IMR-90 (cell line): ENCODE measurements around the gene IVNS1ABP. TPM values are rescaled to one million over a fixed set of nuclear protein-coding genes. Genes with fewer than 3 reads are reported as not detected.

Experiments
- ATAC-seq: fragments of 200-7000 bp; cut with Tn5 transposase; 2 replicates; pipeline ENCODE4 v1.9.1; 2020; ENCODE audit warnings: low read depth, mild to moderate bottlenecking, moderate library complexity
- BruUV-seq: library from RNA; stranded (reverse); fragments of 400-500 nt; replicated peaks from 2 replicates; lab custom pipeline; 2021; lab: Mats Ljungman, UMichigan
- CTCF ChIA-PET: fragments of 300-600 bp; formaldehyde crosslinking; extraction: SDS; loops from one replicate; lab custom pipeline; 2021; ENCODE audit warnings: antibody characterized with exemption; lab: Yijun Ruan, JAX
- POLR2A ChIA-PET: fragments of 300-600 bp; sonication (Branson Sonifier 250); formaldehyde crosslinking; loops from one replicate; lab custom pipeline; 2022; ENCODE audit warnings: antibody characterized with exemption; ENCODE audit not compliant: unreplicated experiment; lab: Charles Lee
- DNase-seq: peaks from one replicate; pipeline ENCODE4 v3.0.0; 2013
- H2AFZ ChIP-seq: replicated peaks from 2 replicates; pipeline ENCODE3; 2013; ENCODE audit warnings: low read length, mild to moderate bottlenecking; ENCODE audit not compliant: poor library complexity
- H2AK5ac ChIP-seq: 2 replicates; pipeline ENCODE4 v1.6.1; 2013; ENCODE audit warnings: low read depth, low read length, inconsistent platforms
- H2AK9ac ChIP-seq: replicated peaks from 2 replicates; pipeline ENCODE3; 2013; ENCODE audit warnings: mild to moderate bottlenecking, low read depth, low read length, moderate library complexity; ENCODE audit not compliant: poor library complexity
- H2BK120ac ChIP-seq: 2 replicates; pipeline ENCODE4 v1.6.1; 2013; ENCODE audit warnings: low read depth, low read length, inconsistent platforms
- H2BK15ac ChIP-seq: 3 replicates; pipeline ENCODE4 v1.6.1; 2013; ENCODE audit warnings: low read depth, low read length, inconsistent platforms
- H2BK20ac ChIP-seq: 2 replicates; pipeline ENCODE4 v1.6.1; 2013; ENCODE audit warnings: low read depth, mild to moderate bottlenecking, inconsistent platforms, low read length, moderate library complexity
- H2BK5ac ChIP-seq: 2 replicates; pipeline ENCODE4 v1.6.1; 2013; ENCODE audit warnings: mild to moderate bottlenecking, low read depth, low read length, inconsistent platforms; ENCODE audit not compliant: poor library complexity, severe bottlenecking
- H3K14ac ChIP-seq: replicated peaks from 2 replicates; pipeline ENCODE4 v1.6.1; 2013; ENCODE audit warnings: low read depth, low read length, inconsistent platforms
- H3K18ac ChIP-seq: 2 replicates; pipeline ENCODE4 v1.6.1; 2013; ENCODE audit warnings: low read depth, low read length, control low read depth
- H3K23ac ChIP-seq: 2 replicates; pipeline ENCODE4 v1.6.1; 2013; ENCODE audit warnings: low read depth, low read length, inconsistent platforms
- H3K27ac ChIP-seq: 2 replicates; pipeline ENCODE4 v1.5.1; 2013; ENCODE audit warnings: mild to moderate bottlenecking, control low read depth, low read length; ENCODE audit not compliant: insufficient read depth
- H3K27me3 ChIP-seq: 2 replicates; pipeline ENCODE4 v1.6.1; 2013; ENCODE audit warnings: low read length; ENCODE audit not compliant: control insufficient read depth, insufficient read depth
- H3K36me3 ChIP-seq: 2 replicates; pipeline ENCODE4 v1.6.1; 2013; ENCODE audit warnings: low read length, mixed read lengths; ENCODE audit not compliant: control insufficient read depth, insufficient read depth
- H3K4ac ChIP-seq: 2 replicates; pipeline ENCODE4 v1.6.1; 2013; ENCODE audit warnings: low read depth, low read length, inconsistent platforms
- H3K4me1 ChIP-seq: 2 replicates; pipeline ENCODE4 v1.6.1; 2013; ENCODE audit warnings: low read length, mixed read lengths; ENCODE audit not compliant: control insufficient read depth, insufficient read depth
- H3K4me2 ChIP-seq: 2 replicates; pipeline ENCODE4 v1.6.1; 2013; ENCODE audit warnings: low read depth, mild to moderate bottlenecking, control low read depth, low read length, moderate library complexity
- H3K4me3 ChIP-seq: 2 replicates; pipeline ENCODE4 v1.5.1; 2013; ENCODE audit warnings: low read depth, mild to moderate bottlenecking, control low read depth, low read length, moderate library complexity; ENCODE audit not compliant: insufficient read depth
- H3K56ac ChIP-seq: 2 replicates; pipeline ENCODE4 v1.6.1; 2013; ENCODE audit warnings: low read length, inconsistent platforms; ENCODE audit not compliant: insufficient read depth; ENCODE audit errors: extremely low read depth
- H3K79me1 ChIP-seq, 2 experiments: 2 replicates each; pipeline ENCODE4 v1.6.1; 2013; ENCODE audit warnings: low read length in 2 of 2, inconsistent platforms in 1 of 2, low read depth in 1 of 2
- H3K9ac ChIP-seq: 2 replicates; pipeline ENCODE4 v1.6.1; 2013; ENCODE audit warnings: low read depth, low read length, control low read depth
- H3K9me1 ChIP-seq: 2 replicates; pipeline ENCODE4 v1.6.1; 2013; ENCODE audit warnings: low read length, inconsistent platforms; ENCODE audit not compliant: insufficient read depth
- H3K9me3 ChIP-seq: 2 replicates; pipeline ENCODE4 v1.6.1; 2013; ENCODE audit warnings: low read length; ENCODE audit not compliant: control insufficient read depth, insufficient read depth
- H4K20me1 ChIP-seq: 2 replicates; pipeline ENCODE4 v1.6.1; 2013; ENCODE audit warnings: low read length, inconsistent platforms; ENCODE audit not compliant: insufficient read depth
- H4K5ac ChIP-seq: 2 replicates; pipeline ENCODE4 v1.6.1; 2013; ENCODE audit warnings: mild to moderate bottlenecking, low read depth, low read length, control low read depth
- H4K8ac ChIP-seq, 2 experiments: 2 replicates each; pipeline ENCODE4 v1.6.1; 2013; ENCODE audit warnings: low read depth in 2 of 2, low read length in 2 of 2, control low read depth in 1 of 2, inconsistent platforms in 1 of 2
- H4K91ac ChIP-seq: 2 replicates; pipeline ENCODE4 v1.6.1; 2013; ENCODE audit warnings: low read depth, low read length, inconsistent platforms; ENCODE audit not compliant: insufficient read depth
- BHLHE40 ChIP-seq: fragments of 150-350 bp; IDR thresholded peaks from 2 replicates; pipeline ENCODE4 v1.6.1; 2016; ENCODE audit warnings: mild to moderate bottlenecking, low read depth, low read length
- CEBPB ChIP-seq: IDR thresholded peaks from 2 replicates; pipeline ENCODE4 v1.6.1; 2012; ENCODE audit warnings: low read depth, low read length, improper control_type of control experiment
- CHD1 ChIP-seq: IDR thresholded peaks from 2 replicates; pipeline ENCODE4 v1.6.1; 2012; ENCODE audit warnings: low read depth, low read length, improper control_type of control experiment
- FOS ChIP-seq: fragments of 150-350 bp; IDR thresholded peaks from 2 replicates; pipeline ENCODE4 v1.6.1; 2016; ENCODE audit warnings: low read depth, low read length
- MAFK ChIP-seq: IDR thresholded peaks from 2 replicates; pipeline ENCODE4 v1.6.1; 2012; ENCODE audit warnings: low read depth, low read length, improper control_type of control experiment
- MAZ ChIP-seq: IDR thresholded peaks from 2 replicates; pipeline ENCODE4 v1.6.1; 2012; ENCODE audit warnings: low read depth, mild to moderate bottlenecking, low read length, improper control_type of control experiment, moderate library complexity, borderline replicate concordance
- MXI1 ChIP-seq: IDR thresholded peaks from 2 replicates; pipeline ENCODE4 v1.6.1; 2012; ENCODE audit warnings: low read depth, mild to moderate bottlenecking, low read length, moderate library complexity, borderline replicate concordance
- NFE2L2 ChIP-seq: fragments of 150-350 bp; IDR thresholded peaks from 2 replicates; pipeline ENCODE4 v1.6.1; 2016; ENCODE audit warnings: low read depth, mild to moderate bottlenecking, low read length
- POLR2A ChIP-seq: IDR thresholded peaks from 2 replicates; pipeline ENCODE4 v1.6.1; 2012; ENCODE audit warnings: mild to moderate bottlenecking, low read depth, low read length
- RAD21 ChIP-seq: IDR thresholded peaks from 2 replicates; pipeline ENCODE4 v1.6.1; 2012; ENCODE audit warnings: low read length, improper control_type of control experiment
- RCOR1 ChIP-seq: IDR thresholded peaks from 2 replicates; pipeline ENCODE4 v1.6.1; 2012; ENCODE audit warnings: mild to moderate bottlenecking, low read length, improper control_type of control experiment; ENCODE audit not compliant: insufficient replicate concordance
- RFX5 ChIP-seq: IDR thresholded peaks from 2 replicates; pipeline ENCODE4 v1.8.0; 2012; ENCODE audit warnings: low read depth, mild to moderate bottlenecking, low read length, moderate library complexity
- SMC3 ChIP-seq: fragments of 150-350 bp; IDR thresholded peaks from 2 replicates; pipeline ENCODE4 v1.6.1; 2016; ENCODE audit warnings: low read depth, mild to moderate bottlenecking, antibody characterized with exemption, low read length, moderate library complexity
- WGBS, 2 experiments: methylation state at CpG; one replicate each; pipeline versions ENCODE4 v1.1.5 to v1.1.7; 2013; ENCODE audit warnings: missing lambda C conversion rate in 2 of 2; ENCODE audit not compliant: insufficient read length in 1 of 2; ENCODE audit errors: extremely low coverage in 2 of 2; 5-methylcytosine and 5-hydroxymethylcytosine counted together
- dilution Hi-C: fragments of 300-500 bp; cut with HindIII; formaldehyde crosslinking; loops from one replicate; pipeline ENCODE4 v1.14.3; 2018; ENCODE audit warnings: low sequenced_read_pairs; ENCODE audit not compliant: unreplicated experiment
- in situ Hi-C: fragments of 300-500 bp; cut with MboI; formaldehyde crosslinking; loops from 3 replicates; pipeline ENCODE4 v1.14.3; 2019; ENCODE audit warnings: low sequenced_read_pairs, inconsistent platforms, mixed read lengths
- intact Hi-C: fragments of 100-400 bp; cut with micrococcal nuclease; formaldehyde crosslinking; loops from 2 replicates; pipeline ENCODE4 v1.10.0; 2022
- polyA plus RNA-seq, 3 experiments: library from polyadenylated mRNA; depleted of rRNA; stranded (reverse); fragments of >200 nt; gene quantifications; 2 replicates each; pipeline ENCODE4 v1.2.3, GENCODE V29; 2012; ENCODE audit warnings: low replicate concordance in 1 of 3
- total RNA-seq: library from RNA; depleted of rRNA; stranded (reverse); fragments of >200 nt; gene quantifications from 2 replicates; pipeline ENCODE4 v1.2.3, GENCODE V29; 2012
- TF ChIP-seq, protein P1 (sequence below): fragments of 150-350 bp; IDR thresholded peaks from 2 replicates; pipeline ENCODE4 v1.6.1; 2016; ENCODE audit warnings: low read depth, mild to moderate bottlenecking, low read length, moderate library complexity, borderline replicate concordance
- TF ChIP-seq, protein P2 (sequence below): fragments of 150-350 bp; IDR thresholded peaks from 2 replicates; pipeline ENCODE4 v1.6.1; 2017; ENCODE audit warnings: mild to moderate bottlenecking, antibody characterized with exemption, low read length, low read depth
- TF ChIP-seq, protein P3 (sequence below): conservative IDR thresholded peaks from 2 replicates; pipeline ENCODE4 v1.5.1; 2012; ENCODE audit warnings: mild to moderate bottlenecking, low read depth, low read length, improper control_type of control experiment

IVNS1ABP gene
- total and polyA plus RNA-seq, 2 of the 4 experiments (the other 2 are of a cell fraction) = 21.8 to 26.7 TPM

DNA sequence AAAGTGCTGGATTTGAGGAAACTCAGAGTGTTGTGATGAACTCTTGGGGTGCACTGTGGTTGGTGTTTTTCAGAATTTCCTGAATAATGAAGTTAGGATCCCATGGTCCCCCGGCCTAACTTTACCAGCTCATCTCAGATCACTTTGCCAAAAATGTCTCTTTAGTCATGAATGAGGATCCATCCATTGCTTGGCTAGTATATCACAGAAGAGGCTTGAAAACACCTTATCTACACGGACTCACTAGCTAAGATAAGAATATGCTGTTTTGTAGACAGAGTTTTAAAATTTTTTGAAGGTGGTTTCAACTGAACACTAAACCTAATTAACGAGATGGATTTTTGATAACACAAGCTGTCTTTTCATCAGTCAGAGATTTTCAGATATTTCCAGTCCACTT is 53.8 kb downstream of the IVNS1ABP start:
- POLR2A ChIA-PET = no interaction called here

More for the DNA sequence above, 53.8 kb downstream of the IVNS1ABP start:
- dilution Hi-C loops (no loop called here), in situ Hi-C loops (no loop called here), intact Hi-C loops (no loop called here)
- no peak overlapping the region for H2AK5ac ChIP-seq
- H3K4me2 ChIP-seq = no peak overlapping the region
- no peak overlapping the region for H4K8ac ChIP-seq
- no peak overlapping the region for H3K18ac ChIP-seq
- H2BK120ac ChIP-seq = no peak overlapping the region
- WGBS, 2 experiments = no CpG with 5 or more reads among the region's 3 CpGs
- CTCF ChIA-PET = no interaction called here
- H3K9me1 ChIP-seq = no peaks in the 10 kb centered on the region
- H3K56ac ChIP-seq = no peak overlapping the region
- H3K27ac ChIP-seq = no peak overlapping the region
- no peak overlapping the region for H3K9ac ChIP-seq
- no TSS peak for BruUV-seq
- no peak overlapping the region for H4K91ac ChIP-seq
- H2BK5ac ChIP-seq = no peak overlapping the region
- no peak overlapping the region for H2AFZ ChIP-seq
- no peaks in the 10 kb centered on the region for H4K20me1 ChIP-seq
- H2BK20ac ChIP-seq = no peak overlapping the region
- TF ChIP-seq FOS (no peak), POLR2A (no peak), MAFK (no peak), CEBPB (no peak), BHLHE40 (no peak), CHD1 (no peak), MXI1 (no peak), RCOR1 (no peak), SMC3 (no peak), NFE2L2 (no peak), RFX5 (no peak), RAD21 (no peak), MAZ (no peak)
- TF ChIP-seq, protein P1, sequence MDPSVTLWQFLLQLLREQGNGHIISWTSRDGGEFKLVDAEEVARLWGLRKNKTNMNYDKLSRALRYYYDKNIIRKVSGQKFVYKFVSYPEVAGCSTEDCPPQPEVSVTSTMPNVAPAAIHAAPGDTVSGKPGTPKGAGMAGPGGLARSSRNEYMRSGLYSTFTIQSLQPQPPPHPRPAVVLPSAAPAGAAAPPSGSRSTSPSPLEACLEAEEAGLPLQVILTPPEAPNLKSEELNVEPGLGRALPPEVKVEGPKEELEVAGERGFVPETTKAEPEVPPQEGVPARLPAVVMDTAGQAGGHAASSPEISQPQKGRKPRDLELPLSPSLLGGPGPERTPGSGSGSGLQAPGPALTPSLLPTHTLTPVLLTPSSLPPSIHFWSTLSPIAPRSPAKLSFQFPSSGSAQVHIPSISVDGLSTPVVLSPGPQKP = no peak
- TF ChIP-seq, protein P2, sequence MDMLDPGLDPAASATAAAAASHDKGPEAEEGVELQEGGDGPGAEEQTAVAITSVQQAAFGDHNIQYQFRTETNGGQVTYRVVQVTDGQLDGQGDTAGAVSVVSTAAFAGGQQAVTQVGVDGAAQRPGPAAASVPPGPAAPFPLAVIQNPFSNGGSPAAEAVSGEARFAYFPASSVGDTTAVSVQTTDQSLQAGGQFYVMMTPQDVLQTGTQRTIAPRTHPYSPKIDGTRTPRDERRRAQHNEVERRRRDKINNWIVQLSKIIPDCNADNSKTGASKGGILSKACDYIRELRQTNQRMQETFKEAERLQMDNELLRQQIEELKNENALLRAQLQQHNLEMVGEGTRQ = no peak
- TF ChIP-seq, protein P3, sequence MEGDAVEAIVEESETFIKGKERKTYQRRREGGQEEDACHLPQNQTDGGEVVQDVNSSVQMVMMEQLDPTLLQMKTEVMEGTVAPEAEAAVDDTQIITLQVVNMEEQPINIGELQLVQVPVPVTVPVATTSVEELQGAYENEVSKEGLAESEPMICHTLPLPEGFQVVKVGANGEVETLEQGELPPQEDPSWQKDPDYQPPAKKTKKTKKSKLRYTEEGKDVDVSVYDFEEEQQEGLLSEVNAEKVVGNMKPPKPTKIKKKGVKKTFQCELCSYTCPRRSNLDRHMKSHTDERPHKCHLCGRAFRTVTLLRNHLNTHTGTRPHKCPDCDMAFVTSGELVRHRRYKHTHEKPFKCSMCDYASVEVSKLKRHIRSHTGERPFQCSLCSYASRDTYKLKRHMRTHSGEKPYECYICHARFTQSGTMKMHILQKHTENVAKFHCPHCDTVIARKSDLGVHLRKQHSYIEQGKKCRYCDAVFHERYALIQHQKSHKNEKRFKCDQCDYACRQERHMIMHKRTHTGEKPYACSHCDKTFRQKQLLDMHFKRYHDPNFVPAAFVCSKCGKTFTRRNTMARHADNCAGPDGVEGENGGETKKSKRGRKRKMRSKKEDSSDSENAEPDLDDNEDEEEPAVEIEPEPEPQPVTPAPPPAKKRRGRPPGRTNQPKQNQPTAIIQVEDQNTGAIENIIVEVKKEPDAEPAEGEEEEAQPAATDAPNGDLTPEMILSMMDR = no peak
- H3K23ac ChIP-seq = no peak overlapping the region
- no peak overlapping the region for H3K14ac ChIP-seq
- no peaks in the 10 kb centered on the region for H3K27me3 ChIP-seq
- DNase-seq (no peak), ATAC-seq (no peak)
- peaks cover 5% of the 10 kb centered on the region; the same call in 1 of the 2 replicates for H3K4me1 ChIP-seq
- no peak overlapping the region for H2BK15ac ChIP-seq
- no peak overlapping the region for H3K4ac ChIP-seq
- H3K4me3 ChIP-seq = no peak overlapping the region
- H2AK9ac ChIP-seq = no peak overlapping the region
- no peaks in the 10 kb centered on the region for H3K36me3 ChIP-seq
- no peaks in the 10 kb centered on the region for H3K79me1 ChIP-seq
- H3K9me3 ChIP-seq = no peaks in the 10 kb centered on the region
- H4K5ac ChIP-seq = no peak overlapping the region
